H1 (cell line): ENCODE data around the gene HOTAIR. TPM values are rescaled to one million over a fixed set of nuclear protein-coding genes. Genes with fewer than 3 reads are reported as not detected.

Experiments
- CTCF ChIA-PET: fragments of 300-600 bp; sonication (Branson Sonifier 250); formaldehyde crosslinking; loops from one replicate; lab custom pipeline; 2021; ENCODE audit not compliant: partially characterized antibody; lab: Charles Lee
- POLR2A ChIA-PET: fragments of 300-600 bp; sonication (Branson Sonifier 250); formaldehyde crosslinking; loops from one replicate; lab custom pipeline; 2021; ENCODE audit warnings: inconsistent platforms; ENCODE audit not compliant: partially characterized antibody; lab: Charles Lee
- DNase-seq, 2 experiments: peaks; one replicate each; pipeline versions ENCODE4 v3.0.0 to v3.0.0-alpha.2; 2010 to 2022; ENCODE audit warnings: low spot score in 2 of 2, low read depth in 1 of 2, mixed read lengths in 1 of 2
- FAIRE-seq: peaks from 2 replicates; lab custom pipeline; 2011; peaks lifted over from hg19 to GRCh38; lab: Jason Lieb, UNC
- H2AFZ ChIP-seq: 2 replicates; pipeline ENCODE4 v1.8.1; 2012; ENCODE audit warnings: low read length, inconsistent platforms
- H2AK5ac ChIP-seq: 2 replicates; pipeline ENCODE4 v1.6.1; 2013; ENCODE audit warnings: low read depth, low read length
- H2BK120ac ChIP-seq: replicated peaks from 2 replicates; pipeline ENCODE3; 2013; ENCODE audit warnings: low read depth, low read length, inconsistent platforms
- H2BK12ac ChIP-seq: 2 replicates; pipeline ENCODE4 v1.6.1; 2013; ENCODE audit warnings: low read depth, low read length
- H2BK15ac ChIP-seq: 2 replicates; pipeline ENCODE4 v1.6.1; 2013; ENCODE audit warnings: low read length
- H2BK20ac ChIP-seq: 2 replicates; pipeline ENCODE4 v1.6.1; 2013; ENCODE audit warnings: low read length
- H2BK5ac ChIP-seq: 2 replicates; pipeline ENCODE4 v1.6.1; 2013; ENCODE audit warnings: low read depth, low read length
- H3K14ac ChIP-seq: 2 replicates; pipeline ENCODE4 v1.6.1; 2013; ENCODE audit warnings: inconsistent platforms; ENCODE audit not compliant: insufficient read length
- H3K18ac ChIP-seq: 2 replicates; pipeline ENCODE4 v1.6.1; 2013; ENCODE audit warnings: low read length; ENCODE audit errors: extremely low read depth
- H3K23ac ChIP-seq: 2 replicates; pipeline ENCODE4 v1.6.1; 2013; ENCODE audit warnings: inconsistent platforms; ENCODE audit not compliant: insufficient read length
- H3K23me2 ChIP-seq: 2 replicates; pipeline ENCODE4 v1.6.1; 2013; ENCODE audit warnings: low read depth, low read length
- H3K27ac ChIP-seq: 2 replicates; pipeline ENCODE4 v1.6.1; 2011; ENCODE audit warnings: low read depth, low read length, inconsistent platforms
- H3K27me3 ChIP-seq, 4 experiments: replicated peaks in 1 of 4; 1 replicate in 1 of 4; 2 replicates in 3 of 4; pipeline versions ENCODE4 v1.6.1 to v1.8.1; 2011 to 2013; ENCODE audit warnings: low read length in 3 of 4, mild to moderate bottlenecking in 3 of 4, inconsistent platforms in 2 of 4, mixed read lengths in 2 of 4, moderate library complexity in 1 of 4; ENCODE audit not compliant: control insufficient read depth in 3 of 4, insufficient read depth in 3 of 4; ENCODE audit errors: extremely low read depth in 1 of 4
- H3K36me3 ChIP-seq, 4 experiments: 2 replicates each; pipeline versions ENCODE4 v1.6.1 to v1.8.1; 2011 to 2013; ENCODE audit warnings: mild to moderate bottlenecking in 4 of 4, low read length in 3 of 4, moderate library complexity in 2 of 4, control low read depth in 1 of 4, inconsistent platforms in 1 of 4; ENCODE audit not compliant: insufficient read depth in 4 of 4, control insufficient read depth in 2 of 4
- H3K4ac ChIP-seq: replicated peaks from 2 replicates; pipeline ENCODE3; 2013; ENCODE audit warnings: low read length, low read depth, mixed read lengths, inconsistent platforms; ENCODE audit not compliant: insufficient read length
- H3K4me1 ChIP-seq, 4 experiments: replicated peaks in 1 of 4; 1 replicate in 1 of 4; 2 replicates in 3 of 4; pipeline versions ENCODE4 v1.6.1 to v1.8.1; 2011 to 2013; ENCODE audit warnings: low read length in 3 of 4, inconsistent platforms in 2 of 4, mixed read lengths in 1 of 4; ENCODE audit not compliant: insufficient read depth in 4 of 4, control insufficient read depth in 3 of 4
- H3K4me2 ChIP-seq, 2 experiments: 2 replicates each; pipeline versions ENCODE4 v1.6.1 to v1.8.1; 2011 to 2013; ENCODE audit warnings: low read depth in 2 of 2, low read length in 2 of 2, control low read depth in 1 of 2, inconsistent platforms in 1 of 2, mild to moderate bottlenecking in 1 of 2; ENCODE audit not compliant: insufficient read depth in 1 of 2
- H3K4me3 ChIP-seq, 4 experiments: fragments of 200-600, 300-600 bp in 1 of 4; sonication (generic), shearing (Covaris generic), sonication (Bioruptor Twin) in 1 of 4; 2 replicates each; pipeline versions ENCODE4 v1.5.1 to v1.8.1; 2011 to 2016; ENCODE audit warnings: low read length in 4 of 4, low read depth in 3 of 4, control low read depth in 2 of 4, inconsistent platforms in 2 of 4, mild to moderate bottlenecking in 2 of 4, mixed read lengths in 1 of 4, moderate library complexity in 1 of 4; ENCODE audit not compliant: insufficient read depth in 2 of 4; ENCODE audit errors: extremely low read depth in 1 of 4
- H3K56ac ChIP-seq: replicated peaks from 2 replicates; pipeline ENCODE3; 2013; ENCODE audit warnings: low read depth, mild to moderate bottlenecking, mixed read lengths, low read length, inconsistent platforms; ENCODE audit not compliant: insufficient read length
- H3K79me1 ChIP-seq: 2 replicates; pipeline ENCODE4 v1.6.1; 2013; ENCODE audit warnings: low read depth, low read length, control low read depth
- H3K79me2 ChIP-seq, 2 experiments: 2 replicates each; pipeline versions ENCODE4 v1.6.1 to v1.8.1; 2012 to 2013; ENCODE audit warnings: low read length in 2 of 2, mild to moderate bottlenecking in 2 of 2, inconsistent platforms in 1 of 2; ENCODE audit not compliant: insufficient read depth in 2 of 2, control insufficient read depth in 1 of 2
- H3K9ac ChIP-seq, 4 experiments: replicated peaks in 1 of 4; 1 replicate in 1 of 4; 2 replicates in 3 of 4; pipeline versions ENCODE4 v1.6.1 to v1.8.1; 2011 to 2013; ENCODE audit warnings: low read depth in 3 of 4, low read length in 3 of 4, control low read depth in 2 of 4, mild to moderate bottlenecking in 2 of 4, moderate library complexity in 2 of 4, inconsistent platforms in 1 of 4; ENCODE audit errors: extremely low read depth in 1 of 4
- H3K9me3 ChIP-seq, 2 experiments: 2 replicates each; pipeline versions ENCODE4 v1.6.1 to v1.8.1; 2012 to 2013; ENCODE audit warnings: mild to moderate bottlenecking in 2 of 2, moderate library complexity in 2 of 2, control low read depth in 1 of 2, inconsistent platforms in 1 of 2, low read depth in 1 of 2, low read length in 1 of 2, mixed read lengths in 1 of 2; ENCODE audit not compliant: insufficient read depth in 2 of 2
- H4K20me1 ChIP-seq, 2 experiments: replicated peaks in 1 of 2; 2 replicates each; pipeline versions ENCODE3 to v1.8.1; 2011 to 2013; ENCODE audit warnings: inconsistent platforms in 2 of 2, low read length in 2 of 2, mild to moderate bottlenecking in 1 of 2; ENCODE audit not compliant: insufficient read depth in 2 of 2, control insufficient read depth in 1 of 2
- H4K5ac ChIP-seq: 2 replicates; pipeline ENCODE4 v1.6.1; 2013; ENCODE audit warnings: low read length, low read depth, mixed read lengths, inconsistent platforms; ENCODE audit not compliant: insufficient read length
- H4K8ac ChIP-seq: 2 replicates; pipeline ENCODE4 v1.8.0; 2013; ENCODE audit warnings: mild to moderate bottlenecking, moderate library complexity, low read length, inconsistent platforms; ENCODE audit not compliant: insufficient read depth; ENCODE audit errors: extremely low read depth
- H4K91ac ChIP-seq: replicated peaks from 2 replicates; pipeline ENCODE3; 2013; ENCODE audit warnings: low read length, mixed read lengths, inconsistent platforms; ENCODE audit not compliant: insufficient read length
- BACH1 ChIP-seq: IDR thresholded peaks from 2 replicates; pipeline ENCODE4 v1.6.1; 2012; ENCODE audit warnings: low read length, improper control_type of control experiment
- BCL11A ChIP-seq, 2 experiments: IDR thresholded peaks; one replicate each; pipeline ENCODE4 v1.6.1; 2011; ENCODE audit warnings: low read depth in 2 of 2, low read length in 2 of 2, mild to moderate bottlenecking in 2 of 2
- CHD2 ChIP-seq: IDR thresholded peaks from 2 replicates; pipeline ENCODE4 v1.6.1; 2012; ENCODE audit warnings: low read length, improper control_type of control experiment
- CREB1 ChIP-seq: IDR thresholded peaks from 2 replicates; pipeline ENCODE4 v1.6.1; 2012; ENCODE audit warnings: inconsistent platforms
- FOSL1 ChIP-seq: IDR thresholded peaks from 2 replicates; pipeline ENCODE4 v1.6.1; 2011; ENCODE audit warnings: mild to moderate bottlenecking, low read depth, low read length, moderate library complexity; ENCODE audit not compliant: insufficient read depth
- MAX ChIP-seq: IDR thresholded peaks from 2 replicates; pipeline ENCODE4 v1.6.1; 2012; ENCODE audit warnings: inconsistent platforms
- POLR2AphosphoS5 ChIP-seq: IDR thresholded peaks from 2 replicates; pipeline ENCODE4 v1.6.1; 2011; ENCODE audit warnings: low read depth, low read length
- RBBP5 ChIP-seq: IDR thresholded peaks from 2 replicates; pipeline ENCODE4 v1.7.1; 2012; ENCODE audit warnings: low read depth, mild to moderate bottlenecking, inconsistent platforms, low read length, moderate library complexity, borderline replicate concordance
- SAP30 ChIP-seq: fragments of 300-600 bp; sonication (generic); IDR thresholded peaks from 2 replicates; pipeline ENCODE4 v1.7.1; 2012; ENCODE audit warnings: low read length, moderate library complexity, mild to moderate bottlenecking, inconsistent platforms; ENCODE audit not compliant: insufficient read depth, insufficient replicate concordance
- SIX5 ChIP-seq: IDR thresholded peaks from 2 replicates; pipeline ENCODE4 v1.6.1; 2011; ENCODE audit warnings: mild to moderate bottlenecking, low read depth, low read length
- SRF ChIP-seq: IDR thresholded peaks from 2 replicates; pipeline ENCODE4 v1.6.1; 2011; ENCODE audit warnings: mild to moderate bottlenecking, low read depth, low read length, moderate library complexity
- TEAD4 ChIP-seq: IDR thresholded peaks from 2 replicates; pipeline ENCODE4 v1.6.1; 2012; ENCODE audit warnings: low read depth, low read length, inconsistent platforms, mixed read lengths
- ZNF274 ChIP-seq: IDR thresholded peaks from 2 replicates; pipeline ENCODE4 v1.7.0; 2012; ENCODE audit warnings: low read length, borderline replicate concordance; ENCODE audit errors: extremely low read depth
- WGBS, 2 experiments: shearing (Covaris generic) in 1 of 2; methylation state at CpG; one replicate each; pipeline versions ENCODE4 v1.1.6 to v1.1.7; 2013 to 2015; ENCODE audit warnings: low lambda C conversion rate in 2 of 2, mixed read lengths in 2 of 2, inconsistent platforms in 1 of 2, low coverage in 1 of 2, missing lambda C conversion rate in 1 of 2; ENCODE audit not compliant: insufficient replicate concordance in 2 of 2, insufficient coverage in 1 of 2, insufficient read length in 1 of 2; ENCODE audit errors: extremely low coverage in 1 of 2, missing lambda C conversion rate in 1 of 2; 5-methylcytosine and 5-hydroxymethylcytosine counted together
- polyA plus RNA-seq, 7 experiments: library from polyadenylated mRNA; depleted of rRNA in 3 of 7; stranded (reverse) in 5 of 7; unstranded in 2 of 7; fragments of >200 nt in 5 of 7; fragments of 200-250 nt in 2 of 7; gene quantifications; 1 replicate in 5 of 7; 2 replicates in 1 of 7; 4 replicates in 1 of 7; pipeline versions ENCODE4 v1.2.1 to v1.2.3, GENCODE V29; 2011 to 2013; ENCODE audit warnings: missing spikeins in 2 of 7, mixed read lengths in 2 of 7
- total RNA-seq: library from RNA; stranded (reverse); fragmentation: NEBNext Ultra II Directional; extraction: Animal tissue kit (Norgen Biotek cat#: 25700); gene quantifications from 2 replicates; pipeline ENCODE4 v1.2.1, GENCODE V29; 2021

Gene HOTAIR
- total and polyA plus RNA-seq, 2 of the 8 experiments (the other 6 are each of a cell fraction or from before 2014, with no cell fraction given): not detected

DNA sequence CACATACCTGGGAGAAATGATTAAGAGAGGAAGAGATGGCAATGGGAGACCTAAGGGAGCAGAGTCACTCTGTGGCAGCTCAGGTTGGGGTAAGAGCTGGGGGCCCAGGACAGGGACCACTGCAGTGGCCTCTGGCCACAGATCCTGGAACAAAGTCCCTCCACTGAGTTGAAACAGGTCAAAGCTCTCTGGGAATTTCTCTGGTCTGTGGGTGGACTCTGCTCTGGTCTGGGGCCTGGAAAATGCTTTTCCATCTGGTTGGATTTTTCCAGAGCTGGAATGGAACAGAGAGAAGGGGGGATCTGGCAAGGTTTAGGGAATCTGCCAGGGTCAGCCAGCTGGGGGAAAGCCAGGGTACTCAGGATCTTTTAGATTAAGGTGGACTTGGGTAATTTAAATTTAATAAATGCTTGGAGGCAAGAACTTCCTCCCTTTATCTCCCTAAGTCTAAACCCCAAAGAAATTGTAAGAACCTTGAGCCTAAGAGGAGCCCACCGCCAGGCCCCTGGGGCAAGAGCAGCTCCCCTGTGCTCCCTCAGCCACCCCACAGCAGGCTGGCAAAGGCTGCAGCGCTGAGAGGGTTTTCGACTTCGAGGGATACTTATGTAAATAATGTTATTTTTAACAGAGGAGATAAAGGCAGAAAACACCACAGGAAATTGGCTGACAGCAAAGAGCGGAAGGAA is 13.9 kb upstream of the HOTAIR start:
- H4K91ac ChIP-seq: no peak overlapping the region
- no peak overlapping the region for H3K4me2 ChIP-seq
- H3K79me2 ChIP-seq: no peaks in the 10 kb centered on the region
- H3K4ac ChIP-seq: no peak overlapping the region
- no peak overlapping the region for H3K14ac ChIP-seq
- H3K27me3 ChIP-seq: peaks cover 95 to 99% (median 97%) of the 10 kb centered on the region in 4 experiments
- POLR2A ChIA-PET: interaction anchor here (1.2 to 1.4 kb wide), 3 partner anchors 10 to 16 kb away, joined by 3 to 4 read pairs (median 3); partner anchors contain the start of gene HOXC11
- H4K8ac ChIP-seq: no peak overlapping the region
- H3K27ac ChIP-seq: no peak overlapping the region
- H3K9me3 ChIP-seq: peaks cover 0 to 9% of the 10 kb centered on the region in 2 experiments; a peak in 1 of 4 replicates
- DNase-seq (no peak), FAIRE-seq (no peak)
- H3K9ac ChIP-seq: no peak overlapping the region
- H3K18ac ChIP-seq: no peak overlapping the region
- H2BK15ac ChIP-seq: no peak overlapping the region
- H3K36me3 ChIP-seq: peaks cover 0 to 10% (median 0%) of the 10 kb centered on the region in 4 experiments; a peak in 1 of 8 replicates
- no peak overlapping the region for H2BK5ac ChIP-seq
- H4K5ac ChIP-seq: no peak overlapping the region
- no peak overlapping the region for H2BK12ac ChIP-seq
- H2AK5ac ChIP-seq: no peak overlapping the region
- no peak overlapping the region for H2AFZ ChIP-seq
- H3K4me1 ChIP-seq: peaks cover 0 to 6% (median 3%) of the 10 kb centered on the region in 4 experiments; a peak in 3 of 7 replicates
- H4K20me1 ChIP-seq: peaks cover 16 to 40% of the 10 kb centered on the region in 2 experiments
- no peaks in the 10 kb centered on the region for H3K79me1 ChIP-seq
- no peaks in the 10 kb centered on the region for H3K23me2 ChIP-seq
- CTCF ChIA-PET: interaction anchor here (0.5 to 5.8 kb wide), 27 partner anchors 8 to 471 kb away, joined by 3 to 91 read pairs (median 4); partner anchors contain the start of genes HOXC11, HOXC12, HOXC13 and HOXC5
- no peak overlapping the region for H2BK20ac ChIP-seq
- no peak overlapping the region for H3K23ac ChIP-seq
- 5% methylated on average over 5 of the region's 5 CpGs; no CpG with 5 or more reads in 1 of the 2 experiments for WGBS, 2 experiments
- H3K56ac ChIP-seq: no peak overlapping the region
- H2BK120ac ChIP-seq: no peak overlapping the region
- H3K4me3 ChIP-seq: no peak overlapping the region
- TF ChIP-seq SAP30 (no peak), MAX (no peak), SIX5 (no peak), FOSL1 (no peak), BCL11A (IDR thresholded peaks at IDR 0.05; ENCODE audit: low read depth in 2 of 2, low read length in 2 of 2) (no peak), CHD2 (no peak), ZNF274 (no peak), RBBP5 (no peak), SRF (no peak), POLR2AphosphoS5 (no peak), BACH1 (no peak), TEAD4 (no peak), CREB1 (no peak)
